Thyroid gland (tissue), 4 donors: Measurements from ENCODE around the gene MARCKS. TPM values are rescaled to one million over a fixed set of nuclear protein-coding genes. Genes with fewer than 3 reads are reported as not detected.

Source experiments
- DNase-seq, 2 donors: peaks; one replicate each; pipeline ENCODE4 v3.0.0-alpha.2; 2019
- H3K27ac ChIP-seq, 3 donors: fragments of 200-600 bp; sonication (generic); 1 replicate in 2 of 3; 2 replicates in 1 of 3; pipeline ENCODE4 v1.5.1; 2016 to 2019; ENCODE audit warnings: mild to moderate bottlenecking in 1 of 3, moderate library complexity in 1 of 3
- H3K27me3 ChIP-seq: fragments of 200-600 bp; sonication (generic); one replicate; pipeline ENCODE4 v1.5.1; 2019
- H3K36me3 ChIP-seq, 2 donors: fragments of 200-600 bp; sonication (generic); one replicate each; pipeline ENCODE4 v1.5.1; 2016 to 2019
- H3K4me1 ChIP-seq, 2 donors: fragments of 200-600 bp; sonication (generic); one replicate each; pipeline ENCODE4 v1.5.1; 2017 to 2019
- H3K4me3 ChIP-seq, 3 donors: fragments of 200-600 bp; sonication (generic); replicated peaks in 1 of 3; 1 replicate in 2 of 3; 2 replicates in 1 of 3; pipeline ENCODE4 v1.5.1; 2016; ENCODE audit warnings: mild to moderate bottlenecking in 1 of 3
- H3K9me3 ChIP-seq: fragments of 200-600 bp; sonication (generic); one replicate; pipeline ENCODE4 v1.5.1; 2017
- POLR2A ChIP-seq, 2 donors: fragments of 450-650 bp; IDR thresholded peaks; one replicate each; pipeline ENCODE4 v1.6.1; 2017; ENCODE audit warnings: antibody characterized with exemption in 2 of 2, mild to moderate bottlenecking in 2 of 2, moderate library complexity in 1 of 2
- WGBS, 2 donors: methylation state at CpG; one replicate each; pipeline ENCODE4 v1.1.5; 2017; 5-methylcytosine and 5-hydroxymethylcytosine counted together
- intact Hi-C: fragments of 100-400 bp; cut with DNase I; formaldehyde crosslinking; loops from one replicate; pipeline ENCODE4 v1.15.1; 2023
- total RNA-seq, 4 donors: library from RNA; depleted of rRNA; stranded (reverse); fragments of >200 nt; gene quantifications; one replicate each; pipeline ENCODE4 v1.2.3, GENCODE V29; 2016
- TF ChIP-seq, protein P1 (sequence below), 6 experiments: fragments of 200-600 bp in 3 of 6; fragments of 450-650 bp in 3 of 6; sonication (generic) in 3 of 6; IDR thresholded peaks; one replicate each; pipeline ENCODE4 v1.5.1; 2016 to 2019; ENCODE audit warnings: antibody characterized with exemption in 6 of 6, mild to moderate bottlenecking in 2 of 6, inconsistent platforms in 1 of 6, moderate library complexity in 1 of 6

Gene MARCKS
- total RNA-seq, 4 donors from 2014 or later, result 35.8 to 51.8 (median 43.0) TPM

DNA sequence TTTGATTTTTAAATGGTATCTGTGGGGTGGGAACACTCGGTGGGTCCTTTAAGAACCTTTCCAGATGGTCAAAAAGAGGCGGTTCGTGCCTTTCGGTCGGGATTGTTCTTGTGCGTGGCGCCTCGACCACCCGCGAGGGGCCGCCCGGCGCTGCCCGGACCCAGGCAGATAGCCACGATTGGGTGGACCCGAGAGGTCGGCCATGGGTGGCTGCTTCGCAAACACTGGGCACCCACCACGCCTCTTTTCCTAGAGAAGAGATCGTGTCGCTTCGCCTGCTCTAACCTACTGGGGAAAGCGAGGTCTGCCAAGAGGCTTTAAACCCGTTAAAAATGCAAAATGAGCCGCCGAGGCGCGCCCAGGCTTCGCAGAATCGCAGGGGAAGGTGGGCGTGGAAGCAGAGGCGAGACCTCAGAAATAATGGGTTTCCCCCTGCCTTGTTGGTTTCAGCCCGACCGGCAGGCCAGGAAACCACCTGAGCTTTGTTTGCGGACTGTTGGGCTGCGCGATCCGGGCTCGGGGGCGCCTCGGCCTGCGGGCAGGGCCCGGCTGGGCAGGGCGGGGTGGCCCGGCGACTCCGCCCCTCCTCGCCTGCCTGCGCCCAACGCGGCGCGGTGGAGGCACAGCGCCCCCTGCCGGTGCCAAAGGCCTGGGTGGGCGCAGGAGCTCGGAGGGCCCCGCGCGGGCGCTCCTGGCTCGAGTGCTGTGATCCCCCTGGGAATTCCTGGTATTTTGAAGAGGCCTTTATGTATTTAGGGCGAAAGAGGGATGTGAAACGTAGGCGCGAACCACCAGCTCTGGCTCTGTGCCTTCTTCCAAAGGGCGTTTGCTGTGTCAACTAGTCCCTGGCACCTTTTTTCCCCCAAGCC, 1.6 kb downstream of the MARCKS start:
- Histone ChIP-seq H3K4me1 (peaks cover 0 to 5% of the 10 kb centered on the region in 2 donors), H3K4me3 (peak overlapping the region; percentile 54 to 91 (median 82)), H3K27ac (peak overlapping the region; percentile 85 to 96 (median 93)), H3K36me3 (no peaks in the 10 kb centered on the region), H3K27me3 (no peaks in the 10 kb centered on the region), H3K9me3 (no peaks in the 10 kb centered on the region)
- intact Hi-C loops, result loop anchor here (5.0 kb wide), 1 partner anchor 551 kb away; no protein-coding TSS in a partner anchor
- TF ChIP-seq, protein P1, sequence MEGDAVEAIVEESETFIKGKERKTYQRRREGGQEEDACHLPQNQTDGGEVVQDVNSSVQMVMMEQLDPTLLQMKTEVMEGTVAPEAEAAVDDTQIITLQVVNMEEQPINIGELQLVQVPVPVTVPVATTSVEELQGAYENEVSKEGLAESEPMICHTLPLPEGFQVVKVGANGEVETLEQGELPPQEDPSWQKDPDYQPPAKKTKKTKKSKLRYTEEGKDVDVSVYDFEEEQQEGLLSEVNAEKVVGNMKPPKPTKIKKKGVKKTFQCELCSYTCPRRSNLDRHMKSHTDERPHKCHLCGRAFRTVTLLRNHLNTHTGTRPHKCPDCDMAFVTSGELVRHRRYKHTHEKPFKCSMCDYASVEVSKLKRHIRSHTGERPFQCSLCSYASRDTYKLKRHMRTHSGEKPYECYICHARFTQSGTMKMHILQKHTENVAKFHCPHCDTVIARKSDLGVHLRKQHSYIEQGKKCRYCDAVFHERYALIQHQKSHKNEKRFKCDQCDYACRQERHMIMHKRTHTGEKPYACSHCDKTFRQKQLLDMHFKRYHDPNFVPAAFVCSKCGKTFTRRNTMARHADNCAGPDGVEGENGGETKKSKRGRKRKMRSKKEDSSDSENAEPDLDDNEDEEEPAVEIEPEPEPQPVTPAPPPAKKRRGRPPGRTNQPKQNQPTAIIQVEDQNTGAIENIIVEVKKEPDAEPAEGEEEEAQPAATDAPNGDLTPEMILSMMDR (IDR thresholded peaks at IDR 0.05), result peak; percentile 58 to 99 (median 98)
- TF ChIP-seq POLR2A (IDR thresholded peaks at IDR 0.05), result peak; percentile 6 to 93
- DNase-seq, result peak; percentile 88 to 91
- 0 to 1% methylated on average over 26 to 54 of the region's 67 CpGs for WGBS, 2 donors

DNA sequence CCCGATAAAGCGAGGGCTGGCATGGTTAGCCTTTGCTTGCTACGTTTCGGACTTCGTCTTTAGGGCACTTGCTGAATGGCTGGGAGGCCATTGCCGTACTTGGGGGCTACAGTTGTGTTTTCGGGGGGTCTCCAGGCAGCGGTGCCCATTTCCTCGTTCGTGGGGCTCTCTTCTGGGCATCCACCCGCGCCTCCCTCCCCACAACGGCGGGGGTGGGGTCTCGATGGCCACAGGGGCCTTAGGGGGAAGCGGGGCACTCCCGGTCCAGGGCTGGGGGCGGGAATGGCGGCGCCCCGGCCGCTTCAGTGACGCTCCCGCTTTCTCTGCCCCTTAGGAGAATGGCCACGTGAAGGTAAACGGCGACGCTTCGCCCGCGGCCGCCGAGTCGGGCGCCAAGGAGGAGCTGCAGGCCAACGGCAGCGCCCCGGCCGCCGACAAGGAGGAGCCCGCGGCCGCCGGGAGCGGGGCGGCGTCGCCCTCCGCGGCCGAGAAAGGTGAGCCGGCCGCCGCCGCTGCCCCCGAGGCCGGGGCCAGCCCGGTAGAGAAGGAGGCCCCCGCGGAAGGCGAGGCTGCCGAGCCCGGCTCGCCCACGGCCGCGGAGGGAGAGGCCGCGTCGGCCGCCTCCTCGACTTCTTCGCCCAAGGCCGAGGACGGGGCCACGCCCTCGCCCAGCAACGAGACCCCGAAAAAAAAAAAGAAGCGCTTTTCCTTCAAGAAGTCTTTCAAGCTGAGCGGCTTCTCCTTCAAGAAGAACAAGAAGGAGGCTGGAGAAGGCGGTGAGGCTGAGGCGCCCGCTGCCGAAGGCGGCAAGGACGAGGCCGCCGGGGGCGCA, 2.4 kb downstream of the MARCKS start:
- Histone ChIP-seq H3K27me3 (no peaks in the 10 kb centered on the region), H3K27ac (peak overlapping the region; percentile 77 to 96 (median 93)), H3K4me1 (peaks cover 0 to 5% of the 10 kb centered on the region in 2 donors), H3K4me3 (peak overlapping the region; percentile 42 to 76 (median 54)), H3K36me3 (no peaks in the 10 kb centered on the region), H3K9me3 (no peaks in the 10 kb centered on the region)
- WGBS, 2 donors, result 21 to 25% methylated on average over 19 to 69 of the region's 90 CpGs
- peak; percentile 35 to 50 for DNase-seq
- intact Hi-C loops, result loop anchor here (5.0 kb wide), 1 partner anchor 552 kb away; no protein-coding TSS in a partner anchor
- TF ChIP-seq, protein P1 (IDR thresholded peaks at IDR 0.05), result peak in 1 of 6 experiments; percentile 13
- no peak for TF ChIP-seq POLR2A (IDR thresholded peaks at IDR 0.05)

DNA sequence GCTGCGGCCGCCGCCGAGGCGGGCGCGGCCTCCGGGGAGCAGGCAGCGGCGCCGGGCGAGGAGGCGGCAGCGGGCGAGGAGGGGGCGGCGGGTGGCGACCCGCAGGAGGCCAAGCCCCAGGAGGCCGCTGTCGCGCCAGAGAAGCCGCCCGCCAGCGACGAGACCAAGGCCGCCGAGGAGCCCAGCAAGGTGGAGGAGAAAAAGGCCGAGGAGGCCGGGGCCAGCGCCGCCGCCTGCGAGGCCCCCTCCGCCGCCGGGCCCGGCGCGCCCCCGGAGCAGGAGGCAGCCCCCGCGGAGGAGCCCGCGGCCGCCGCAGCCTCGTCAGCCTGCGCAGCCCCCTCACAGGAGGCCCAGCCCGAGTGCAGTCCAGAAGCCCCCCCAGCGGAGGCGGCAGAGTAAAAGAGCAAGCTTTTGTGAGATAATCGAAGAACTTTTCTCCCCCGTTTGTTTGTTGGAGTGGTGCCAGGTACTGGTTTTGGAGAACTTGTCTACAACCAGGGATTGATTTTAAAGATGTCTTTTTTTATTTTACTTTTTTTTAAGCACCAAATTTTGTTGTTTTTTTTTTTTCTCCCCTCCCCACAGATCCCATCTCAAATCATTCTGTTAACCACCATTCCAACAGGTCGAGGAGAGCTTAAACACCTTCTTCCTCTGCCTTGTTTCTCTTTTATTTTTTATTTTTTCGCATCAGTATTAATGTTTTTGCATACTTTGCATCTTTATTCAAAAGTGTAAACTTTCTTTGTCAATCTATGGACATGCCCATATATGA, 3.2 kb downstream of the MARCKS start:
- no peaks in the 10 kb centered on the region for H3K27me3 ChIP-seq
- peak overlapping the region in 2 of 3 donors; percentile 93 to 96 for H3K27ac ChIP-seq
- TF ChIP-seq, protein P1 (IDR thresholded peaks at IDR 0.05), result no peak
- no peak for TF ChIP-seq POLR2A (IDR thresholded peaks at IDR 0.05)
- H3K4me3 ChIP-seq, result peak overlapping the region in 1 of 3 donors; percentile 54
- H3K9me3 ChIP-seq, result no peaks in the 10 kb centered on the region
- intact Hi-C loops, result no loop called here
- 27 to 55% methylated on average over 24 to 44 of the region's 56 CpGs for WGBS, 2 donors
- DNase-seq, result peak; percentile 34 to 35
- H3K36me3 ChIP-seq, result no peaks in the 10 kb centered on the region
- H3K4me1 ChIP-seq, result peaks cover 0 to 5% of the 10 kb centered on the region in 2 donors

DNA sequence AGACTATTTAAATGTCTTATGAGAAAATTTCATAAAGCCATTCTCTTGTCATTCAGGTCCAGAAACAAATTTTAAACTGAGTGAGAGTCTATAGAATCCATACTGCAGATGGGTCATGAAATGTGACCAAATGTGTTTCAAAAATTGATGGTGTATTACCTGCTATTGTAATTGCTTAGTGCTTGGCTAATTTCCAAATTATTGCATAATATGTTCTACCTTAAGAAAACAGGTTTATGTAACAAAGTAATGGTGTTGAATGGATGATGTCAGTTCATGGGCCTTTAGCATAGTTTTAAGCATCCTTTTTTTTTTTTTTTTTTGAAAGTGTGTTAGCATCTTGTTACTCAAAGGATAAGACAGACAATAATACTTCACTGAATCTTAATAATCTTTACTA, 5.0 kb downstream of the MARCKS start:
- intact Hi-C loops, result no loop called here
- no peaks in the 10 kb centered on the region for H3K27me3 ChIP-seq
- no peaks in the 10 kb centered on the region for H3K9me3 ChIP-seq
- H3K4me3 ChIP-seq, result no peak overlapping the region
- H3K27ac ChIP-seq, result no peak overlapping the region
- DNase-seq, result no peak
- TF ChIP-seq, protein P1 (IDR thresholded peaks at IDR 0.05), result no peak
- no peak for TF ChIP-seq POLR2A (IDR thresholded peaks at IDR 0.05)
- H3K36me3 ChIP-seq, result no peaks in the 10 kb centered on the region
- H3K4me1 ChIP-seq, result peaks cover 0 to 5% of the 10 kb centered on the region in 2 donors
